GM18499 (cell line): Measurements from ENCODE around the gene GRID1.
A peak's percentile ranks its signal among the peaks of the same experiment; 100 is the strongest.

Experiments used
- ATAC-seq: cut with Tn5 transposase; IDR thresholded peaks from one replicate; pipeline ENCODE4 v1.9.1; 2021; ENCODE audit warnings: moderate number of reproducible peaks; ENCODE audit not compliant: insufficient read depth, unreplicated experiment

The GRID1 gene

DNA sequence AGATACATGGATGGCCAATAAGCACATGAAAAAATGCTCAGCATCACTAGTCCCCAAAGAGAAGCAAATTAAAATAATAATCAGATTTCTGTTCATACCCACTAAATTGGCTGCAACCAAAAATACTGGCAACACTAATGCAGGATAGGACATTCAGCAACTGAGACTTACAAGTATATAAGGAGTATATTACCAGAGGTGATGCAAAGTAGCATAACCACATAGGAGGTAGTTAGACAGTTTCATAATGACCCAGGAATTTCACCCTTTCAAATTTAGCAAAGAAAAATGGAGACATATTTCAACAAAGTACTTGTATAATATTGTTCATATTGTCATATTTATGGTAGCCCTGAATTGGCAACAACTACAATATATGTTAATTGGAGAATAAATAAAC is 727.8 kb downstream of the GRID1 start:
- ATAC-seq: peak; percentile 62

DNA sequence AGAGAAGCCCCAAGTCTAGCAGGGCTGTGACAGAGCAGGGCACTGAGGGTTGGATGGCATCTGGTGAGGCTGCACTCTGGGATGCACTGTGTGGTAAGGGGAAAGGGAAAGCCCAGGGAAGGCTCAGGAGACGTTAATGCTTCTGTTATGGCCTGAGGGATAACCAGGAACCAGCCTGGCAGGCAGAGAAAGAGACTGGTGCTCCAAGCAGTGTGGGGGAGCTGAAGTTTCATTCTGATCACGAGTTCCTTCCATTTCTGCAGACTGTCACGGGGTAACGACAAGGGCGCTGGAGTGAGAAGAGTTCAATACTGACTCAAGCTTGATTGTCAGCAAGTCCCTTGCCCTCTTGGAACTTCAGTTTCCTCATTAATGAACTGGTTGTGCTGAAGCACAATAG is 730.9 kb downstream of the GRID1 start:
- ATAC-seq: no peak

- ATAC-seq: no peak
Measured at GRCh38 chr10:85624511-85624910, 742.1 kb downstream of the GRID1 start.

DNA sequence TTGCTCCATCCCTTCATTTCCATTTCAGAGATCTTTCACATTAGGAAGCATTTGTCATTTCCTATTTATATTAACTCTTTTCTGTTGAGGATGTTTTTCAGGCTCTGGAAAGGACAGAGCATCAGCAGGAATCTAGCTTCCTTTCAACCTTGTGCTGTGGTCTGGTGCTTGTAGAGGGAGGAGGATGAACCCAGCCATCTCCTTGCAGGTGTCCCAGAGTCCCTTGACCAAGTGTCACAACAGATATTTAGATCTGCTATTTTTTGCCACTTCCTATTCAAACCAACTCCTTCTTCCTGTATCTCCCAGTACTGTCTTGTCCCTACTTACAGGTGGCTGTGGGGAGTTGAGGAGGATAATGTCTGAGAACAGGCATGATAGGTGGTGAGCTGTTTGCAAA is 742.8 kb downstream of the GRID1 start:
- ATAC-seq: no peak

- ATAC-seq: no peak
Measured at GRCh38 chr10:85623342-85623741, 743.3 kb downstream of the GRID1 start.

- no peak for ATAC-seq
Measured at GRCh38 chr10:85622425-85622824, 744.2 kb downstream of the GRID1 start.

GRCh38 chr10:85621562-85621961 is 745.0 kb downstream of the GRID1 start:
- ATAC-seq: no peak

DNA sequence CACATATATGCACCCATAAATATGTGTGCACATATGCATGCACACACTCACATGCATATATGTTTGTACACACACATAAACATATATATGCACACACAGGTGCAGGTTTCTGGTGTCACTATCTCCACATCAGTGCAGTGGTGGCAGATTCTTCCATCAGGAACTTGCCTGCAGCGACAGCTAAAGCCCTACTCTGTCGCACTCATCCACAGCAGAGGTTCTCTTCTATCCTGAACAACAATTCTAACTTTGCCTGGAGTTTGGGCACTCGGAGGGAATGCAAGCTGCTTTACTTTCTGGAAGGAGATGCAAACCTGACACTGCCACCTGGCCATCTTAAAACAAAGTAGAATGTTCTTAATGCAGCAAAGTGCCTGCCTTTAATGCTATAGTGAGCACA is 745.8 kb downstream of the GRID1 start:
- no peak for ATAC-seq

DNA sequence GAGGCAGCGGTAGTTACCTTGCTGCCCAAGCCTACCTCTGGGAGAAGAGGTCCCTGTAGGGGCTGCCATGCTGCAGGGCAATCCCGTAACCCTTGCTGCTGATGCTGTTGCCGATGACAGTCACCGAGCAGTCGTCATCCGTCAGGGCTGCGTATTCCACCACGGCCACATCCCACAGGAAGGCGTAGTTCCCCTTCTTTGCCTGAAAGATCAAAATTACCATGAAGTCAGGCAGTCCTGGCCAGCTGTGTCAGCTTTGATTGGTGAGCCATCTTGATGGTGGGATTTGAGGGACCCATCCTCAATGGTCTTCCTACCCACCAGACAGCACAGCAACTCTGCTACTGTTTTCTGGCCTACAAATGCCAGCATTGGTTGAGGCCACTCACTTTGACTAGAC is 746.8 kb downstream of the GRID1 start:
- no peak for ATAC-seq

- no peak for ATAC-seq
Measured at GRCh38 chr10:85618841-85619240, 747.8 kb downstream of the GRID1 start.

GRCh38 chr10:85617751-85618546 is 748.6 kb downstream of the GRID1 start:
- no peak for ATAC-seq

- no peak for ATAC-seq
Measured at GRCh38 chr10:85615556-85615955, 751.0 kb downstream of the GRID1 start.

- no peak for ATAC-seq
Measured at GRCh38 chr10:85614981-85615380, 751.6 kb downstream of the GRID1 start.

- ATAC-seq: no peak
Measured at GRCh38 chr10:85614566-85614965, 752.0 kb downstream of the GRID1 start.

DNA sequence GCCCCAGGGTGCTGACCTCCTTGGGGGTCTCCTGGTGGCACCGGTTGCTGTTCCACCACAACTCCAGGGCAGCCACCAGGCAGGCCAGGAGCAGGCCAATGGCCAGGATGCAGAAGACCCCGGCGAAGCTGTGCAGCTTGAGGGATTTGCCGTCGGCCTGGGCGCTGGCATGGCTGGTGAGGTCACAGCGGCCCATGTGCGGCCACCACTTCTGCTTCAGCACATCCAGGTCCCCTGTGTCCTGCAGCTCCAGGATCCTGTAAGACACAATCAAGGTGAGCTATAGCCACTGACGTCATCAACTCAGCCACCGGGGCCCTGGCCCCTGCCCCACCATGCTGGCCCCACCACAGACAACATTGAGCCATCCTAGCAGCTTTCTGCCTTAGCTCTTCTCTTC is 753.2 kb downstream of the GRID1 start:
- no peak for ATAC-seq

GRCh38 chr10:85612833-85613232 is 753.8 kb downstream of the GRID1 start:
- ATAC-seq: no peak

- ATAC-seq: peak; percentile 82
Measured at GRCh38 chr10:85612378-85612775, 754.2 kb downstream of the GRID1 start.

DNA sequence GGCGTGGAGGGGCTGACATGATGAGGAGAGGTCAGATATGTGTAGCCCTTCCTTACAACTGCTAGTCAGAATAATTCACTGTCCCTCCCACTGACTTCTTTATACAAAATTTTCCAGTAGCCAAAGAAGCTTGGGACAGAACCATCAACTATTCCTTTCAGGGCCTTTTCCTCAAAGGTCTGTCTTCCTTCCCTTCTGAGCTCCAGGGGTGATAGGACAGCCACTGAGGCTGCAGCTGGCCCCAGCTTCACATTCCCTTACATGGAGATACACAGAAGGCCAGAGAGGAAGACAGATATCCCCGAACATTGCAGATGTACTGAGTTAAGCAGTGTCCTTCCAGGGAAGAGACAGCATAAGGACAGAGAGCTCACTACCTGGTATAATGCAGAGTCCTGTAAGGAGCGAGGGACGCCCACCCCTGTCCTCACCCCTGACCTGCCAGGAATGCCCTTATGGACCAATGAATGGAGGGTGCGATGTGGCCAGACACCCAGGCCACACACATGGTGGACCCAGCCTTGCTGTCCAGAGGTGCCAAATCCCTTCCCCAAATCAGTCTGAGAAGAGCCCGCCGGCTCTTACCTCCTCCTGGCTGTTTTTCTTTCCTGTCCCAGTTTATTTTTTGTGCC is 754.7 kb downstream of the GRID1 start:
- ATAC-seq: no peak

DNA sequence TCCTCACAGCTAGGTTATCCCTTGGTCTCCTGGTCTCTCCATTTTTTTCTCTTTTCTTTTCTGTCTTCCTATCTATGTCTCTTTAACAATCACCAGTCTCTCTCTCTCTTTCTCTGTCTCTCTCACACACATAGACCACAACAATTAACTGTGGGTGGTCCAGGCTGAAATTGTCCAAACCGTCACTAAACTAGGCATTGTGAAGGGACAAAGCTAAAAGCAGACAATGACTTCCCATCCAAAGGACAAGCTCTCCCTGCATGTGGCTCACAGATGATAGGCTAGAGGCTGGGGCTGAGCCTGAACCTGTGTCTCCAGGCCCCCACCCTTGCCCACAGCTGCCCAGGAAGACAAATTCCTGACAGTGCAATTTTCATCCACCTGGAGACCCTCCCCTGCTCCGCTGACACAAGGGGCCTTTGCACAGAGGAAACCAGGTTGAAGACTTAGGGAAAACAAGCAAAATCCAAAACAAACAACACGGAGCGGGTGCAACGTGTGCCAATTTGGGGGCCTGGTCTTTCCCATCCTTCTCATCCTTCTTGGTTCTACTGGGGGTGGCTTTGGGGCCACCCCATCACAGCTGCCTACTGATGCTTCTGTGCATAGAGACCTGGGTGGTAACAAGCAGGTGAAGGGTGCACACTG is 755.4 kb downstream of the GRID1 start:
- no peak for ATAC-seq

DNA sequence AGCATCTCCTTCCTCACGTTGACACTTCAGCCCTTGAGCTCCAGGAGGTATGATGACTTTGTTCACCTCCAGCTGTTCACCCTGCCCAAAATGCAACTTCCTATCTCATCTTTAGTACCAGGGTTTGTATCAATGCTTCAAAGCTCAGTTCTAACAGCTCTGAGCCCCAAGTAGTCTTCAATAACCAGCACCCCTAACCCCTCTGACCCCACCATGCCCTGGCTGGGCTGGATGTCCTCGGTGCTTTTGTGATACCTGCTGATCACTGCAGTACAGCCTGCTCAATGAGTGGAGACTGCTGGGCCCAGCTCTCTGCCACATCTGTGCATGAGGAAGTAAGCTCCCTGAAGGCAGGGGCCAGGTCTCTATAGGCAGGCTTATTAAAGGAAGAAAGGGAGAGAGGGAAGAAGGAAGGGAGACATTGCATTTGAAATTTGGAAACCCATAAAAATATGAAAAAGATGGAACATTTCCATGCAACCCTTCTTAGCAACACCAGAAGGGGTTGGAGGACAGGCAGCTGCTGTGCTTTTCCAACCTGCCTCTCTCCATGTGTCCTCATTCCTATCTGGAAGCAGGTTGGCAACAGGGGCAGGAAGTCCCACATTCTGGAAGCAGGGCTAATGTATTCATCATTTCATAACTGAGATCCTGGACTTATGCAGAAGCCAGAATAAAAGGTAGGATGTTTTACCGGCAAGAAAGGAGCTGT is 756.1 kb downstream of the GRID1 start:
- no peak for ATAC-seq

GRCh38 chr10:85609509-85609908 is 757.1 kb downstream of the GRID1 start:
- ATAC-seq: no peak
